Transverse colon (tissue), 4 donors: ENCODE measurements around the gene NLRC4.

Experiments
- CTCF ChIP-seq, 5 experiments: fragments of 200-600 bp in 3 of 5; fragments of 450-650 bp in 2 of 5; sonication (generic) in 3 of 5; IDR thresholded peaks; 1 replicate in 2 of 5; 2 replicates in 3 of 5; pipeline ENCODE4 v1.5.1; 2016 to 2017; ENCODE audit warnings: antibody characterized with exemption in 5 of 5, inconsistent platforms in 3 of 5, mild to moderate bottlenecking in 2 of 5, moderate library complexity in 1 of 5
- POLR2AphosphoS5 ChIP-seq, 3 donors: sonication (generic); formaldehyde crosslinking; IDR thresholded peaks; one replicate each; pipeline ENCODE4 v1.6.1; 2016; ENCODE audit warnings: antibody characterized with exemption in 3 of 3

- no peak for TF ChIP-seq CTCF (IDR thresholded peaks at IDR 0.05)
- no peak for TF ChIP-seq POLR2AphosphoS5 (IDR thresholded peaks at IDR 0.05)
Measured at GRCh38 chr2:32246911-32247310, 17.8 kb downstream of the NLRC4 start.
